HG03354 (cell line): Measurements from ENCODE around the gene SLC7A5.

Source experiments
- ATAC-seq: cut with Tn5 transposase; IDR thresholded peaks from one replicate; pipeline ENCODE4 v1.9.1; 2021; ENCODE audit warnings: mild to moderate bottlenecking; ENCODE audit not compliant: unreplicated experiment, poor library complexity, severe bottlenecking

SLC7A5 gene

DNA sequence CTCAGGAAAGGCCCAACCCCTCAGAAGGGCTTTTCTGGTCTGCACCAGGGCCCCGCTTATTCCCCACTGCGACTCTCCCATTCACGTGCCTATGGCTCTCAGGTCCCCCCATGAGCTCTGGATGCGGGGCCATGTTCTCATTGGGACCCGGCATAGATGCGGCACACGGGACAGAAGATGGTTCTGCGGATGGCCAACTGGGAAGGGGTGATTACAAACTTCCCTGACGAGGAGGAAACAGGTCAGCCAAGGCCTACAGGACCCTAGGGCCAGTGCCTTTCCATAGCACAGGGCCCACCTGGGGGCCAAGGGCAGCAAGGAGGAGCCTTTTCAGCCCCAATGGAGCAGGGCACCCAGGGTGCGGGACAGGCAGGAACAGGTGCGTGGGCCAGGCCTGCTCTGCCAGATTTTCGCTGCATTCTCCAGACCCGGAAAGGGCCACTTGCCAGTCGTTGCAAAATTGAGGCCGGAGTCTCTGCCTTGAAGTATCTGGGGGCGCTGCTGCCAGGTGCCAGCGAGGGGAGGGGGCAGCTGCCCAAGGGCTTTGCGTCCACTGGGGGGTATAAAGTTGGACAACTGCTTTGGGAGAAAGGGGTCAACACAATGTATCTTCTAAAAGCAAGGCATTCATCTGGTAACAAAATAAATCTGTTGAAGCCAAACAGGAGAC is 20.5 kb downstream of the SLC7A5 start:
- no peak for ATAC-seq

DNA sequence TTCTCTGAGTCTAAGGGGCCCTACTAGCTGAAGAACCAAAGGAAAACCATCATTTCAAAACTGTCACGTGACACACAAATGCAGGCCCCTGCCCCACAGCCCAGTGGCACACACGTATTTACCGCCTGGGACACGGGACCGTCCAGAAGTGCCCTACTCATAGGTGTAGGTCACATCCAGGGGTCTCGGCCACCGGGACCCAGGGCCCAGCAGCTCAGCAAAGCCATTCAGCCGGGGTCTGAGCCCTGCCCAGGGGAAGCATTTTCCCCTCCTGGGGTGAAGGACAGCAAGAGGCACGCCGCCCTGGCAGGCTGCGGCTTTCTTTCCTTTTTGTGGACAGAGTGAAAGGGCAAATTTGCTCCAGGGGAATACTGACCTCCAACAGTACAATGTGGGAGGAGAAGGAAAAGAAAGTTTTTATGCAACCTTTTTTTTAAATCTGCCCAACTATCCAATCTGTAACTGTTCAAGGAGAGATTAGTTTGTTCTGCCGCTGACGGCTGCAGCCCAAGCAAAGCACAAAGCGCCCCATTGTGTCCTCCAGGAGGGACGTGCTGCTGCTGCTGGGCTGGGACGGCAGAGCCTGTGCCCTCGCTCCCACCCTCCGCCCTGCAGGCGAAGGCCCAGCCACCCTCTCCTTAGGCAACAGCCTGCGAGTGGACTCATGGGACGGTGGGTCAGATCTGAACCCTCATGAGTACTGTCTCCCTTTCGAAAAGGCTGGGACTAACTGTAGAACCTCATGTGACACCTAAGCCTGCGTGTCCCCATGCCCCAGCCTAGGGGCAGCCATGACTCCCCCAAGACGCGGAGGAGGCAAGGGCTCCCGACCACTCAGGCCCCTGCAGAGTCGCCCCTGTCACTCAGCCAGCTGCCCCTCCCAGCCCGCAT is 21.3 kb downstream of the SLC7A5 start:
- no peak for ATAC-seq

DNA sequence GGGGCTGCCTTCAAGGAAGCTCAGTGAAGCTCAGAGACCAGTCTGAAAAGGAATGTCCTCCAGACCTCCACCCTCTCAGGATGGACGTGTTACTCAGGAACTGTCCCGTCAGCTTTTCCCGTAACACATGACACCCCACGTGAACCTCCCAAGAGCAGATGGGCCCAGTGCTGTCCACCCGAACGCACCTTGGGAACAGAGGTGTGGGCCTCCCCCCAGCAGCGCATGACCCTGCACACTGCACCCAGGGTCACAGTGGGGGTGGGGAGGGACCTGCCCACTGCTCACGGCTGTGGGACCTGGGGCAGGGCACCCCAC is 21.9 kb downstream of the SLC7A5 start:
- no peak for ATAC-seq

DNA sequence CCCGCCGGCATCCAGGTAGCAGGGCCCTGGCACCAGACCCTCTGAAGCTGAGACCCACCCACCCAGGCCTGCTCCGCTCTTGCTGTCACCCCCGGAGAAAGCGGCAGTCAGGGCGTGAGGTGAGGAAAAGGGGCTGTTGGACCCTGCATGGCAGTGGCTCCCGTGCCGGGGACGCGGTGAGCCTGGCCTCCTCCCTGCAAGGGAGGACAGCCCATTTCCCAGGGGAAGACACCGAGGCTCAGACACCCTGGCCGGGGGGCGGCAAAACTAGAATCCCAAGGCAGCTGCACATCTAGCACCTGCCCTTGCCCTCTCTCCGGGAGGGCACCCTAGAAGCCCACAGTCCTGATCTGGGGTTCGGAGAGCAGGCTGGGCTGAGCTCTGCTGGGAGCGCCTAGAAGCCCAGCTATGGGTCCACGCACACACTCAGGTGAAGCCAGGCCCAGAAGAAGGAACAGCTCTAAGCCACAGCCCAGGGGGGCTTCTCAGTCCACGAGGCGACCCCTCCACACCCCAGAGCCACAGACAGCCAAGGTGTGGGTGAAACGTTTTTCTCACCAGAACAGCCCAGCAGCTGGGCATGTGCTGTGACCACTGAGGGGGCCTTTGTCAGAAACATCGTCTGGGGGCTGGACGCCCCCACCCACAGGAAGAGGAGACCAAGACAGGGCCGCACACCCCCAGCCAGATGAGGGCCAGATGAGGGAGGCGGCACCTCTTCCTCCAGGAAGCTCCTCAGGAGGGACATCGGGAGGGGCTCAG is 22.4 kb downstream of the SLC7A5 start:
- ATAC-seq, result no peak

DNA sequence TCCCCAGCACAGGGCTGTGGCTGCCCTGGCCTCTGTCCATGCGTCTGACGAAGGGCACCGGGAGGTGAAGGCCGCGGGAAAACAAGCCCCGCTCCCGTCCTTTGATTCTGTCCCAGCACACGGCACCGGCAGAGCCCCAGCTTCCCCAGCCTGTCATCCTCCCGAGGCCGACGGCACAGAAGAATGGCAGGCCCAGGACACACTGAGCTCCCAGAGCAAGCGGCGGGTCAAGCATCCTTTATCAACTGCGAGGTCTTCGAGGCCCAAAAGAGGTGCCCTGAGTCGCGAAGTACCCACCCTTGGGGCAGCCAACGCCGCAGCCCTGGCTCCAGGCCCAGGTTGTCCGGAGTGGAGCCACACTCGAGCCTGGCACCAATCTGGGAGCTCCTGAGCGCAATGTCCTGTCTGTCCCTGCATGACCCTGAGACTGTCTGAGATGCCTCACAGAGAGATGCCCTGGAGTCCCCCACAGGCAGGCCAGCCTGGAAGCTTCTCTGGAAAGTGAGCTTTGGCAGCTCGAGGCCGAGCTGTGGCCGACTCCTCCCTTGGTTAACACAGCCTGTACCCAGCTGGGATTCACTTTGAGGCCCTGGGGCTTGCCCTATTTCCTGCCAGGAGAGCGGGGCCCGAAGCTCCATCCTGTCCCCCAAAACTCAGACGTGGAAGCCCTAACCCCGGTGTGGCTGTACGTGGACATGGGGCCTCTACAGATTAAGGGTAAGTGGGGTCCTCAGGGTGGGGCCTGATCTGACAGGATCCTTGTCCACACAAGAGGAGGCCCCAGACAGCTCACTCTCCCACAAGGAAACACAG is 23.3 kb downstream of the SLC7A5 start:
- ATAC-seq, result no peak

DNA sequence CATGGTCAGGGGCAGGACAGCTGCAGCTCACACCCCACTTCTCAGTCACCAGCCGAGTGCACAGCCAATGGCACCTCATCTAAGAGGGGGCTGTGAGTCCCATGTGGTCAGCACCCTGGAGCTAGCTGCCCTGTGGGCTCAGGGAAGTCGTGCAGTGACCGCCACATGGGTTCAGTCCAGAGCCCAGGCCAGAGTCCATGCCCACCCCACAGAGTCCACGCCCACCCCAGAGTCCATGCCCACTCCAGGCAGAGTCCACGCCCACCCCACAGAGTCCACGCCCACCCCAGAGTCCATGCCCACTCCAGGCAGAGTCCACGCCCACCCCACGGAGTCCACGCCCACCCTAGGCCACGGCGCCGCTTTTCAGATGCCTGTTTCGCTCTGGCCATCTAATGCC is 24.1 kb downstream of the SLC7A5 start:
- ATAC-seq, result no peak

DNA sequence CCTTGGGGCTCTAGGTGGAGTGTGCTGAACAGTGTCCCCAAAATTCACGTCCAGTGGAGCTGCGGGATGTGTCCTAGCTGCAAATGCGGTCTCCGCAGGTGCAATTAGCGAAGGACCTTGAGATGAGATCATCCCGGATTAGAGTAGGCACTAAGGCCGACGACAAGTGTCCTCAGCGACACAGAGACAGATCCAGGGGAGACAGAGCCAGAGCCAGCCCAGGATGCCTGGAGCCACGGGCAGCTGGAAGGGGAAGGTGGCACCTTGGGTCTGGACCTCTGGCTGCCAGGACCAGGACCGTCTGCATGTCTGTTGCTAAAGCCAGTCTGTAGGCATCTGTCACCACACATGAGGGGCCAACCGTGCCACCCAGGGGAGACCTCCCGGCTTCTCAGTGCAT is 24.5 kb downstream of the SLC7A5 start:
- ATAC-seq, result no peak

DNA sequence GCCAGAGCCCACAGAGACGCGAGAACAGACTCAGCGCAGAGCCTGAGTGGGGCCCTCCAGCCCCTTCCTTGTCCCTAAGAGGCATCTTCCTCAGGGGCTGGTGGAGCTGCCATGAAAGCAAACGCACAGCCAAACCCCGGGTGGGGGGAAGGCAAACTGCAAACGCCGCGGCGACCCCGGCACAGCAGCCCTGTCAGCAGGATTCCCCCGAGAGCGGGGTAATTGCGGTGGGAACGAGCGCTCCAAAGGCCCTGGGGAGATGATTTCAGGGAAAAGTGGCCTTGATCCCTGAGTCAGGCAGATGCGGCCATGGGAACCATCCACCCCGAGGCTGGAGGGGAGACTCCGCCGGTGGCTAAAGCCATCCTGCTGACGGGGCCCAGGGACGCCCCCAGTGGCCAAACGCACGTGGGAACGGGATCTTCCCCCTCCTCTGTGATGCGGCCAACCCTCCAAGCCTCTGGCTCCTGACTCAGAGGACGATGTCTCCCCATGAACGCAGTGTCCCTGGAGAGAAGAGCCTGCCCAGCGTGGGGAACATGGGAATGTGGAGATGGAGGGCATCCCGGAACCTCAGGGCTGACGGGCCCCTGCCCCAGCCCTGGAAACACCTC is 25.1 kb downstream of the SLC7A5 start:
- ATAC-seq, result no peak

DNA sequence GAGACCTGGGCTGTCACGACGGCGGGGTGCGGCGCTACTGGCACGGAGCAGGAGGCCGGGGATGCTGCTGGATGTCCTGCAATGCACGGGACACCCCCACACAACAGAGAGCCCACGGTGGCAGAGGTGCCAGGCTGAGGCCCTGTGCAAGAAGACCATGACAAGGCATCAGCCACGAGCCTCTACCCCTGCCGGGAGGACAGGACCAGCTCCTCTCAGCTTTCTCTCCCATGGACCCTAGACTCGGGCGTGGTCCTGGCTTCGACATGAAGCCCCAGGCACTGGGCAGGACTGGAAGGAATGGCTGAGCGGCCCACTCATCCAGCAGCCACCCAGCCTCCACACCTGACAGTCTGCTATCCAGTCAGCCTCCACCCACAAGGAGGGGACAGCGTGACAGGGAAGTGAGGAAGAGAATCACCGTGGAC is 25.6 kb downstream of the SLC7A5 start:
- ATAC-seq, result no peak

DNA sequence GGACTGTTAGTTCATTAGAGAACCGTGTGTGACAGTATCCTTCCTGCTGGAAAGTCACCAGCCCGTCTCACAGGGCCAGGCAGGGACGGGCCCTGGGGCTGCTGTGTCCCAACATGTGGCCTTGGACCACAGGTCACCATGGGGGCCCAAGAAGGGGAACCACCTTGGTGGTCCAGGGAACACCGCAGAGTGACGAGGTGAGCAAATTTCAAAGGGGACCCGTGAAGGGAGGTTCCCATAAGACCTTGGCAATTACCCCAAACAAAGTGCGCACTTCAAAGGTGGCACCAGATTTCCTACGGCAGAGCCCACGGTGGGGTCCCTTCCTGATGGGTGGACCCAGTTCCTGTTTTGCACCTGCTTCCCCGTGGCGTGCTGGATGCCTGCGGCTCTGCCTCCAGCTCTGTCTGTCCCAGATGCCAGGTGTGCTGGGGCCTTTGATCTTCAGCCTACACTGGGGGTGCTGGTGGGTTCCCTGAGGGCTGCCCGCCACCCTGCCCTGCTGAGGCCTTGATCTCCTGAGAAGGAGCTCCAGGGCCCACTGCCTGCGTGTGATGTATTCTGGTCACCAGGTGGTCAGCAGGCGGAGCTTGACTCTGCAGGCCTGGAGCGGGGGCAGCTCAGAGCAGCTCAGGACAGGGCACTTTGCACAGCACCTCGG is 27.0 kb downstream of the SLC7A5 start:
- ATAC-seq, result no peak

DNA sequence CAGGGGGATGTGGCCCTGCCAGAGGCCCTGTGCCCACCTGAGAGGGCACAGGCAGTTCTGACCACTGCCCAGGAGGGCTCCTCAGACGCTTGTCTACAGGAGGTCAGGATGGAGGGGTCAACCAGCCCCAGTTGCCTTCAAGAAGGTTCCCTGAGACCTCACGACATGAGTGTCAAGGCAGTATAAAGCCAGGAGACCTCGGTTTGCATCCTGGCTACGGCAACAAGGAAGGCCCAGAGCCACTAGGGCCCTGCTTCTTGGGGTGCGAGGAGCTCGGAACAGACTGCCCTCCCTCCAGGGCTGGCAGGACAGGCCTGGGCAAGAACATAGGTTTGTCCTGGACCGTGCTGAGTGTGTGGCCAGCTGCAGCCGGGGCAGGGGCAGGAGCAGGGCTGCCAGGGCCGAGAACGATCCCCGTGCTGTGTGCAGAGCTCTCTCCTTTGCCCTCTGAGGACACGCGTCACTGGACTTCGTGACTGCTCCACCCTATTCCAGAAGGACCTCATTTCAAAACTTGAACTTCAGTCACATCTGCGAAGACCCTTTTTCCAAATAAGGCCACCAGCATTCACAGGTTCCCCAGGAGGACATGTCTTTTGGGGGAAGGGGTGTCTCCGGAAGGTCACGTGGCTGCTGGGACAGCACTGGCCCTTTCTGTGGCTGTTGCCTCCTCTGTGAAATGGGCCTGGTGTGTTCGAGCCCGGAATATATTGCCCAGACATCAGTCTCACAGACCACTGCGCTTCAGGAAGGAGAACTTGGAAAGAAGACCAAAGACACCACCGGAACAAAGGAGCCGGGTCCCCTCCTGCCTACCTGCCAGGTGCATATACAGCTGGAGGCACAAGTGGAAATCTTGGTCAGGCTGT is 27.7 kb downstream of the SLC7A5 start:
- no peak for ATAC-seq

DNA sequence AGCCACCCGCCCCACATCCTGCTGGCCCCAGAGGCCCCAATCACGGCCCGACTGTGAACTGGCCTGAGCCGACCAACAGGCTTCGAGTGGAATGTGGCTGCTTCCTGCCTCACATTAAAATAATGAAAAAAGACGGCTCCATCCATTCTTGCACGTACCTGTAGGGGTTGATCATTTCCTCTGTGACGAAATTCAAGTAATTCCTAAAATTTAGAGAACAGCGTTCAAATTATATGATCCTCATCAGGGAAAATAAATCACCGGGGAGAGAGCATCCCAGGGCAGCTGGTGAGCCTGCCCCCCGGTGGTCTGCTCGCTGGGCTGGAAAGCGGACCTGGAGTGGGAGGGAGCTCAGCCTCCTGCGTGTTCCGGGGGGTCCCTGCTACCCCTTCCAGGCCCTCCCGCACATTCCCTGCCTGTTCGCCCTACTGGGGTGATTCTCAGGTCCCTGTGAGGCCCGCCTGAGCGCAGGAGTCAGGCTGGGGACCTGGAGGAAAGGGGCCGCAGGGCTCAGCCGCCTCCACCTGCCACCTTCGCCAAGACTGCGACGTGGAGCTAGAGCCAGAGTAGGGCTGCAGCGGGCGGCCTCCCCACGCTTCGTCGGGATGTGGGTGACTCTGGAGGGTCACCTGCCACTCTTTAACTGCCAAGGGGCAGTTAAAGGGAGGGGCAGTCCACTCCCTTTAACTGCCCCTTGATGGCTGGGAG is 28.9 kb downstream of the SLC7A5 start:
- ATAC-seq, result no peak

DNA sequence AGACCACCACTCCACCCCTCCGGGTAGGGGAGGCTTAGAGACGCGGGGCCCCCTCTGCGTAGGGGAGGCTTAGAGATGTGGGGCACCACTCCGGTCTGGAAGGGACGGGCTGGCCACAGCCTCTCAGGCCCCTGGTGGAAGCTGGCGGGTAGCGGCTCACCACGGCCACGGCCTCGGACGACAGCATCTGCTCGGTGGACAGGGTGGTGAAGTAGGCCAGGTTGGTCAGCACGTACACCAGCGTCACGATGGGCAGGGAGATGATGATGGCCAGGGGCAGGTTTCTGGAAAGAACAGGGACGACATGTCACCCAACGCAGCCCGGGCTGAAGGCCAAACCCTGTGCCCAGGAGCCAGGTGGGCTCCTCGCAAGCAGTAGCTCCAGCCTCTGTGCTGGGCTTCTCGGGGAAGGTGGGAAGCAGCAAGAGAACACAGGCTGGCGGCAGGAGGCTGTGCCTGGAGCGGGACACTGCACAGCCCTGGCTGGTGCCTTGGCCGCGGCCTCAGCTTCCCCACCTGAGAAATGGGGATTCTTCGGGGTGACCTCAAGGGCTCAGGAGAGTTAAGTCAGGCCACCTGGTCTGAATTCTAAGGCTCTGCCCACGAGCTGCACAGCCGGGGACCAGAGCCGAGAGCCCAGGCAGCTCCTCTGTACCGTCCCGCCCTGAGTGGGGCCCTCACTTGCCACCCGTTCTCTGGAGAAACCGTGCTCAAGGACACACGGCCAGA is 29.6 kb downstream of the SLC7A5 start:
- no peak for ATAC-seq

DNA sequence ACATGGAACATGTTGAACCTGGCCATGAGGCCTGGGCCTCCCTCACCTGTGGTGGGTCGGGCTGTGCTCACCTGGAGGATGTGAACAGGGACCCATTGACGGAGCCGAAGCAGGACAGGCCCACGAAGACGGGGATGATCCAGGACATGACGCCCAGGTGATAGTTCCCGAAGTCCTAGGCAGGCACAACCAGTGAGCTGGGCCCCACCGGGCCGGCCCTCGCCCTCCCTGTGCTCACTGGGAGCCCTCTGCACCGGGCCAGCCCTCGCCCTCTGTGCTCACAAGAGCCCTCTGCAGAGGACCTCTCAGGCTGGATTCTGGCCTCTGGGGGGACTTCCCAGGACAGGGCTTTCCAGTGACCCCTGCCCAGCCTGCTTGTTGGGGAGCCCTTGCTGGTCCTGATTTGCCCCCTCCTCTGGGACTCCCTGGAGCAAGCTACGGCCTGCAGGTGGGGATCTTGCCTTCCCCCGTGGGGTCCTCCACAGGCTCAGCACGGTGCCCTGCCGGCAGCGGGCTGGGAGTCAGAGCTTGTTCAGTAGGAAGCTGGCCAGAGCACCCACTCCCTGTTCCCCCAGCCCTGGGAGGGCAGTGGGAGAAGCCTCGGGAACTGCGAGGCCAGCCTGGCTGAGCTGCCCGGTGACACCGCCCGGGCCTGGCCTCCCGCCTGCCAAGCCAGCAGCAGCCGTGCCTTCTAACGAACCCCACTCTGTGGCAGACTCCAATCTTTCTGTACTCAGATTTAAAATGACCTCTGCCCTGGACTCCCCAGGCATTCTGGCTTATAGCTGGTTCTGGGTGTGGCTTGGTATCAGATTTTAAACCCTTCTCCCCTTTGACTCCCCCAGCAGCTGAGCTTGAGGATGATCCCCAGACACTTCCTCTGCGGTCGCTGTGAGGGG is 30.4 kb downstream of the SLC7A5 start:
- ATAC-seq, result no peak

DNA sequence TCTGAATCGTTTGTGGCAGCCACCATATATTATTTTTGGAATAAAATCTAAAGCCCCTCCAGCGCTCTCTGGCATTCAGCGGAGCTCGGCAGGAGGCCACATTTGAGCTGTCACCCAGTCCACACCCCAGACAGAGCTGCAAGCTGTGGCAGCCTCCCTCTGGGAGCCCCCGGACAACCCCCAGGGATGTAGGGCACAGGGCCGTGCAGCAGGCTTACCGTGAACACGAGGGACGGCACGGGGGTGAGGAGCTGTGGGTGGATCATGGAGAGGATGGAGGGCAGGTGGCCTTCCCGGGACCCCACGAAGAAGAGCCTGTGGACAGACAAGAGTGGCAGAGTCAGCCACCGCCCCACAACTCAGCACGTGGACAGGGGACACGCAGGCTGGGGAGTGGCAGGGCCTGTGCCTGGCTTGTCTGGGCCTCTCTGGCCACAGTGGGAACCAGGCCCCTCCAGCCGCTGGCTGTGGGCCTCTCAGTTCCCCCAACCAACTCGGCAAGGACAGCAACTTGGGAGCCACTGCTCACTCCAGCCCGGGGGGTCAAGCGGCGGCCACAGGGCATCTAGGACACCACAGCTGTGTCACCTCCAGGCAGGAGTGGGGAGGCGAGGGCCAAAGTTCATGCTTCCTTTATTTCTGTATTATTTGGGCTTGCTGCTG is 31.5 kb downstream of the SLC7A5 start:
- ATAC-seq, result no peak
